GM12872 (cell line): ENCODE data around the gene ANO1.

Source experiments
- TF ChIP-seq, protein P1 (sequence below): IDR thresholded peaks from 3 replicates; pipeline ENCODE4 v1.5.1; 2011; ENCODE audit warnings: low read depth, mild to moderate bottlenecking, low read length, moderate library complexity; ENCODE audit not compliant: insufficient read depth

The ANO1 gene

GRCh38 chr11:70111269-70112016 is 33.3 kb downstream of the ANO1 start:
- TF ChIP-seq, protein P1, sequence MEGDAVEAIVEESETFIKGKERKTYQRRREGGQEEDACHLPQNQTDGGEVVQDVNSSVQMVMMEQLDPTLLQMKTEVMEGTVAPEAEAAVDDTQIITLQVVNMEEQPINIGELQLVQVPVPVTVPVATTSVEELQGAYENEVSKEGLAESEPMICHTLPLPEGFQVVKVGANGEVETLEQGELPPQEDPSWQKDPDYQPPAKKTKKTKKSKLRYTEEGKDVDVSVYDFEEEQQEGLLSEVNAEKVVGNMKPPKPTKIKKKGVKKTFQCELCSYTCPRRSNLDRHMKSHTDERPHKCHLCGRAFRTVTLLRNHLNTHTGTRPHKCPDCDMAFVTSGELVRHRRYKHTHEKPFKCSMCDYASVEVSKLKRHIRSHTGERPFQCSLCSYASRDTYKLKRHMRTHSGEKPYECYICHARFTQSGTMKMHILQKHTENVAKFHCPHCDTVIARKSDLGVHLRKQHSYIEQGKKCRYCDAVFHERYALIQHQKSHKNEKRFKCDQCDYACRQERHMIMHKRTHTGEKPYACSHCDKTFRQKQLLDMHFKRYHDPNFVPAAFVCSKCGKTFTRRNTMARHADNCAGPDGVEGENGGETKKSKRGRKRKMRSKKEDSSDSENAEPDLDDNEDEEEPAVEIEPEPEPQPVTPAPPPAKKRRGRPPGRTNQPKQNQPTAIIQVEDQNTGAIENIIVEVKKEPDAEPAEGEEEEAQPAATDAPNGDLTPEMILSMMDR = no peak

GRCh38 chr11:70112017-70112434 is 33.9 kb downstream of the ANO1 start:
- TF ChIP-seq, protein P1 = no peak

GRCh38 chr11:70113801-70114200 is 35.7 kb downstream of the ANO1 start:
- TF ChIP-seq, protein P1 = no peak

- TF ChIP-seq, protein P1 = no peak
These were observed 37.7 kb downstream of the ANO1 start for GRCh38 chr11:70115778-70116177.

DNA sequence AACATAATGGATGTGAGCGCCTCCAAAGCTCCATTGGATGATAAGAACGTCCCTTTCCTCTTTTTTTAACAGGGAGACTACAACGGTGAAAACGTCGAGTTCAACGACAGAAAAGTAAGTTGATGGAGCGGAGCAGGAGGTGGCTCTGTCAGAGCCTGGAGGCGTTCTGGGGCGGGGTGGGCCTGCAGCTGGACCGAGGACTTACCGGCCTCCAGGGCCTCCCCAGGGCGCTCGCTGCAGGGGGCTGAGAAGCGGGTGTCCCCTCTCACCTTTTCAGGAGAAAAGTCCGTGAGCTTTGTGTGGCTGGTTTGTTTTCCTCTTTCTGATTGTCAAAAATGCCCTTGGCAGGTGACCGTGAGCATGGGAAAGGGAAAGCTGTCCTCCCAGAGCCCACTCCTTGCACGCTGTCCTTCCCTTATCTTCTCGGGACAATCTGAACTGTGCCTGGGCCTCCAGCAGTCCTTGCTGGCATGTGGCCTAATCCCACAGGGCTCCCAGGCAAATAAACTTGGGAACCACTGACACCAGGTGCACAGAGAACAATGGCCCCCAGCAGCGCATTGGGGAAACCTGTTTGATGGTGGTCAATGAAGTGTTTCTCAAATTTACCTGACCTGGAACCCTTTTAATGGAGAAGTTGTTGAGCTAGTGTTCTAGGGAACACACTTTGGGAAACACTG is 38.4 kb downstream of the ANO1 start:
- TF ChIP-seq, protein P1 = no peak

GRCh38 chr11:70117567-70118145 is 39.5 kb downstream of the ANO1 start:
- TF ChIP-seq, protein P1 = no peak

GRCh38 chr11:70118642-70119041 is 40.5 kb downstream of the ANO1 start:
- TF ChIP-seq, protein P1 = no peak
